Endometrium (tissue), 2 donors: ENCODE results near the gene TEAD3.

ENCODE experiments used
- FAIRE-seq: peaks from 2 replicates; lab custom pipeline; 2012; peaks lifted over from hg19 to GRCh38; lab: Jason Lieb, UNC
- donor health status: control.
- donor health status: control.

TEAD3 gene

GRCh38 chr6:35512006-35512405 lies 15.1 kb upstream of the TEAD3 start:
- FAIRE-seq = no peak

GRCh38 chr6:35511562-35511941 lies 14.7 kb upstream of the TEAD3 start:
- FAIRE-seq = no peak

- FAIRE-seq = no peak
Observed at GRCh38 chr6:35510916-35511561, 14.2 kb upstream of the TEAD3 start.

- FAIRE-seq = no peak
Observed at GRCh38 chr6:35508542-35508941, 11.7 kb upstream of the TEAD3 start.

DNA sequence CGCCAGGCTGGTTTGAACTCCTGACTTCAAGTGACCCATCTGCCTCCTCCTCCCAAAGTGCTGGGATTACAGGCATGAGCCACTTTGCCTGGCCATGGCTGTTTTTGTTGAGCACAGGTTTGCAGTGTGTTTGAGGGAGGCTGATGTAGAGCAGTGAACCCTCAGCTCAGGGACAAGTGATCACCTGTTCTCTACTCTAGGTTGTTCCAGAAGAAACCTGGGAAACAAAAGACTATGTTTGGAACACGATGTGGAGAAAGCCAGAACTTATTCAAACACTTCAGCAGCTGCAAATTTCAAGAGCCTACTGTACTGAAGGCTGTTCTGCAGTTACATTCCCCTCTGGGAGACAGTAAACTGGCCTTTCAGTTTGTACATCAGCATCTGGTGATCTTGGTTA lies 11.1 kb upstream of the TEAD3 start:
- no peak for FAIRE-seq

DNA sequence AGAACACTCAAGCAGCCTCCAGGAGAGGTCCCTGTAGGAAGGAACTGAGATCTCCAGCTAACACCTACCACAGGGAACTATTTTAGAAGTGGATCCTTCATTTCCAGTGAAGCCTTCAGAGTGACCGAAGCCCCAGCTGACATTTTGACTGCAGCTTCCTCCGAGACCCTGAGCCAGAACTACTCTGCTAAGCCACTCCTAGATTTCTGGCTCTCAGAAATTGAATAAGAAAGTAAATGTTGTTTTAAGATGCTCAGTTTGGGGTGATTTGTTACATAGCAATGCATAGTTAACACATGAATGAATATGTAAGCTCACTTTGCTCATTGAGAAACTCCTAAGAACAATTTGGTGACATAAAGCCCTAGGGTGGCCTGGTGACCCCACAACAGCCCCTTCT lies 10.3 kb upstream of the TEAD3 start:
- no peak for FAIRE-seq

DNA sequence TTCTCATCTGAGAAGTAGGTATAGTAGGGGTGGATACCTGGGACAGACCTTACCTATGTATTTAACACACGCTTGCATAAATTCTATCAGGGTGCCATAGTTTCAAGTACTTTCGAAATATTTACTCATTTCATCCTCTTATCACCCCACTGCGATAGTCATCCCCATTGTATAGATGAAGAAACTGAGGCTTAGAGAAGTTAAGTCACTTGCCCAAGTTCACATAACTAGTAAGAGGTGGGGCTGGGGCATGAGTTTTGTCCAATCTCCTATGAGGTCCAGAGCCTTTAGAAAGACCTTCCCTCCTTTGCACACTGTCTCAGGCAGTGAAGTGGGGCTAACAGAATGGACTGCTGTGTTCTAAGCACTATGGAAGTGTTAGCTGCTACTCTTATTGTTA lies 9.7 kb upstream of the TEAD3 start:
- no peak for FAIRE-seq

DNA sequence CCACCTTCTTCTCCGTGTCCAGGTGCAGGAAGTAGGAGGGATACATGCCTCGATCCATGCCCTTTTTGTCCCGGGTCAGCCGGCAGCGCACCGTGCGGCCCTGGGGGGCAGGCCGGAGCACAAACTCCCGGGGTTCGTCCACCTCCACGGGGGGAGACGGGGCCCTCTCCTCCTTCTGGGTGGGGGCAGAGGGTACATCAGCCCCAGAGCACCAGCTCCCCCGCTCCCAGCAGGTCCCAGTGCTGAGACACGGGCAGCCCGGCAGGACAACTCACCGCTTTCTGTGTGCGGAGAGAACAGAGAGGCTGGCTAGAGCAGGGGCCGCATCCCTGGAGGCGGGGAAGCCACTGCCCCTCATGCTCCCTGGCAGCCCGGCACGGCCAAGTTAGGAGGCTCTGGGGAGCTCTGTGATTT lies 9.1 kb upstream of the TEAD3 start:
- FAIRE-seq = no peak

GRCh38 chr6:35503534-35503933 lies 6.7 kb upstream of the TEAD3 start:
- FAIRE-seq = no peak

DNA sequence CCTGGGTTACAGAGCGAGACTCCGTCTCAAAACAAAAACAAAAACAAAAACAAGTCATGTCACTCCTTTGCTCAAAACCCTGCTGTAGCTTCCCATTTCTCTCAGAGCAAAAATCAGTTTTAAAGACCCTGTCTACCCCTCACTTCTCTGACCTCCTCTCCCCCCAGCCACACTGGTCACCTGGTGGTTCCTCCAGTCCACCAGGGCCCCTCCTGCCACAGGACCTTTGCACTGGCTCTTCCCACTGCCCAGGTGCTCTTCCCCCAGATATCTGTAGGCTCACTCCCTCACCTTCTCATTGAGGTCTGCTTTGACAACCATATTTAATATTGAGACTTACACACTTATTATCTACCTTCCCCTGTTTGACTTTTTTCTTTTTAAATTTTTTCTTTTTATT lies 4.9 kb upstream of the TEAD3 start:
- FAIRE-seq = no peak

DNA sequence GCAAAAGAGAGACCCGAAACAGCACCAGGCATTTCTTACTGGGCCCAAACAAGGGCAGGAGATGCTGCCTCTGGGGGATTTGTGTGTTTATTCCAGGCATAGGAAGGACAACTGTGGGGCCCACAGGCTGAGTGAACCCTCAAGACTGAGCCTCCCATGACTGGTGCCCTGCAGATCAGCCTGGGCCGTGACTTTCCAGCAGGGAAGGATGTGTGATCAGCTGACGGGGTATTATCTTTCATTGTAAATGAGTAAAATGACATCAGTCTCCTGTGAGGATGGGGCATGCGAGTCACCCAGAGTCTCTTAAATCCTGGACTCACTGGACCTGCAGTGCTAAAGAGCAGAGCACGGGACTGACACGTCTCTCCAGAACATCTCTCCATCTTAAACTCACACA lies 3.9 kb upstream of the TEAD3 start:
- FAIRE-seq = no peak

GRCh38 chr6:35499372-35499771 lies 2.5 kb upstream of the TEAD3 start:
- no peak for FAIRE-seq

DNA sequence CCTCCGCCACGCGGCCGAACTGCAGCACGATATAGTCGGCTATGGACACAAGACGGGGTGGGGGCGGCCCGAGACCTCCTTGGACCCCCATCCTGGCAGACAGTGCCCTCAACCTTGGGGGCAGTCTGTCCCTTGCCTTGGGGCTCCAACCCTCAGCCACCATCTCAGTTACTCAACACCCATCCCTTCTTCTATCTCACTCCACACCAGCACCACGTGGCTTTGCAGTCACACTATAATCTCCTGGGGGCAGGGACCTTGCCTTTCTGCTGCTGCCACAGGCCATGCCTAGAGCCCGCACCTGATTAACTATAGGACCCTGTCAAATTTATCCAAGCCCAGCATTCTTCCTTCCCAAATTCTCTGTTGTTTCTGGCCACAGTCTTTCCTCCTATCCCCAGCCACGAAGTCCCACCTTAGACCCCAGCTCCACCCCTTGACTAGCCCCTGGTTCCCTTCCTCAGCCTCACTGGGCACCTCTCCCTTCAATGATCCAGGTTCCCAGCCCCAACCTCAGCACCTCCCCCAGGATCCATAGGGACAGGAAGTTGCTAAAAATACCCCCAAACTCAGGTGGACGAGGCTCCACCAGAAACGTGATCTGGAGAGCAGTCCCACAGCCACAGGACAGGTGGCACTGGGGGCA lies 1.7 kb upstream of the TEAD3 start:
- no peak for FAIRE-seq

DNA sequence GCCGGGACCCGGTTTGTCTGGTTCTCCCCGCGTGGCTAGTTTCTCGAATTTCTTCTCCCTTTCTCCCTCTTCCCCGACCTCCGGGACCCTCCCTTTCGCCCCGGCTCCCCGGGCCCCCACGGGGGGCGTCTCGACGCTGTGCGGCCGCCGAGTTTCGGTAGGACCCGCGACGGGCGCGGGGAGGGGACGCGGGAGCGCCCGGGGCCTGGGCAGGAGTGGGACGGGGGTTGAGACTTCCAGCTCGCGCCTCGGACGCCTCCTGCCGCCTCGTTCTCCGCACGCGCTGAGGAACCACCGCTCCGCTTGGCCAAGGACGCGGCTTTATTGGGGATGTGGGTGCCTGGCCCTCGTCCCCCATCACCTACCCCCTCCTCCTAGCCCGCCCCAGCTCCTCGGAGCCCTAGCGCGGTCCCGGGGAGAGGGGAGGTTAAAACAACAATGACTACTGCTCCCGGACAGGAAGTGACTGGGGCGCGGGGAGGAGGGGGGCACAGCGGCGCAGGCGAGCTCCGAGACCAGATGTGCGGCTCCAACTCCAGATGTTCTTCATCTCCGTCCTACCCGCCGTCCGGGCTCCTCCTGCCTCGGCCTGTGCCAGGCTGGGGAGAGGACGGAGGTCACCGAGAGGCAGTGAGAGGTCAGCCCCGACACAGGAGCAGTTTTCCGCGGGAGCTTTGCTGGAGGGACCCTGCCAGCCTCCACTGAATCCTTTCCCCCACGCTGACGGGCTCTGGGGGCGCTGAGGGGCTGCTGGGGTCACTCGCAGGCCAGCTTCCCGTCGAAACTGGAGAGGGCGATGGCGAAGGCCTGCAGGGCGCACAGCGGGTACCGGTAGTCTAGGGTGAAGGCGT lies 917 bp upstream of the TEAD3 start:
- FAIRE-seq = no peak

GRCh38 chr6:35496036-35496840 lies 641 bp downstream of the TEAD3 start:
- no peak for FAIRE-seq

- FAIRE-seq = no peak
Observed at GRCh38 chr6:35495258-35496035, 1.4 kb downstream of the TEAD3 start.

- no peak for FAIRE-seq
Observed at GRCh38 chr6:35494161-35494563, 2.7 kb downstream of the TEAD3 start.

DNA sequence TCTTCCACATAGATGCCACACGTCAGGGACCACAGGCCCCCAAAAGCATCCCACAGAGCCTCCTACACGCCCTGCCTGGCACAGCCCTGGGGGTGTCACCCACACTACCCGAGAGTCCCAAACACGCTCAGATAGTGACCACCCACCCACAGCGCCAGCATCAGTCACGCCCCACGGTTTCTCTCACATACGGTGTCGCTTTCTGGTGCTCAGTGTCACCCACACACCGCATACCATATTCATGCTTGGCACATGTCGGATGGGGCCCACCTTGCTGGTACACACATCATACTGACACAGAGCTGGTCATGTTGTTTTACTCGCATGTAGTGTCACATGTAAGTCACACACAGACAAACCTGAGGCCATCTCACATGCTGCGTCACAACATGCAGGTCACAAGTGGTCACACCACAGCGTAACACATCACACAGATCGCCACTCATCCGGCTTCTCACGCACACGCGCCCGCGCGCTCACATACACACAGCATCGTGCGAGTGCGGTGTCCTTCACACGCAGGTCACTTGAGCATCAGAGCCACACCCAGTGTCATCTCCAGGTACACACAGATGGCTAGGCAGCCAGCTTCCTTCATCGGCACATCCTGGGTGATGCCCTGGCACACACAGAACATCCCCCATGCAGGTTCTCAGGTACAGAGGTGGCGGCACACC lies 3.4 kb downstream of the TEAD3 start:
- FAIRE-seq = no peak

- FAIRE-seq = no peak
Observed at GRCh38 chr6:35492974-35493284, 4.0 kb downstream of the TEAD3 start.

- no peak for FAIRE-seq
Observed at GRCh38 chr6:35492258-35492973, 4.5 kb downstream of the TEAD3 start.
